Activated naive CD4-positive, alpha-beta T cell treated with anti-CD3 and anti-CD28 coated beads, Interleukin-2, amount 50 U/mL, for 16 hours (primary cell): Measurements from ENCODE around the gene TMEM185A.
"Not testable (repeated sequence)": the region's sequence is repeated elsewhere in the genome, so short reads cannot be mapped to it uniquely, and the experiment has no call there.

Experiments used
- DNase-seq: peaks from one replicate; pipeline ENCODE4 v3.0.0-alpha.2; 2020

TMEM185A gene

DNA sequence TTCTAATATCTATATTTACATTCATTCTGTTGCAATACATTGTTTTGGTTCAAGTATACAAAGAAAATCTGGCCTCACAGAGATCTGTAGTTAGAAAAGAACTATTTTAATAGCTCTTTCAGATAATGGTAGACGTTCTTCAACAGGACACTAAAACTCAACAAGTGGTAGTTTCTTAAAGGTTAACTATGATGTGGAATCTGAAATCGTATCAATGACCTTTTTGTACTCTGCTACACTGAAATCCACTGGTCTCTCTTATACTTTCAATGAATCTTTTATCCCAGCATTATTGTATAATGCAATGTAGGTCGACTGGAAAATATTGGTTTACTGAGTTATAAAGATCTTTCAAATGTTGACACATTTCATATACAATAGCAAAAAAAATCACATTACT lies 12.7 kb downstream of the TMEM185A start:
- no peak for DNase-seq

DNA sequence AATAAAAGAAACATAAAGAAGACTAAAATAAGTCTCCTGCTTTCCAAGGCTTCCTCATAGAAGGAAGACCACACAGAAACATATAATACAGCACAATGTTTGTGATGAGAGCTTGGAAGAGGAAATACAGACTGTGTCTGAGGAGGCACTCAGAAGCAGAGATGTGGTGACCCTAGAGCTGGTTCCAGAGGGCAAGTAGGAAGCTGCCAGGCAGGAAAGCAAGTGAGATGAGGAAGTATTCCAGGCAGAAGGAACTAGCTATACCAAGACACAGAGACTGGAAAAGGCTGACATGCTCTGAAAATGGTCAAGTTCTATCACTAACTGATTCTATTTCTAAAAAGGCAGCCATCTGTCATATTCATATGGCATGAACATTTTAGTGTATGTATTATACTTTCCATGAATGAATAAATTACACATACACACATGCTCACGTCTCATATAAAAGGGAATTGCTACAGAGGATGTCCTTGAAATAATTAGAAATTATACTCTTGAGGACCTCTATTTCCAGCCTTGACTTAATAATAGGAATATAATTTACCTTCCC lies 19.9 kb downstream of the TMEM185A start:
- no peak for DNase-seq

DNA sequence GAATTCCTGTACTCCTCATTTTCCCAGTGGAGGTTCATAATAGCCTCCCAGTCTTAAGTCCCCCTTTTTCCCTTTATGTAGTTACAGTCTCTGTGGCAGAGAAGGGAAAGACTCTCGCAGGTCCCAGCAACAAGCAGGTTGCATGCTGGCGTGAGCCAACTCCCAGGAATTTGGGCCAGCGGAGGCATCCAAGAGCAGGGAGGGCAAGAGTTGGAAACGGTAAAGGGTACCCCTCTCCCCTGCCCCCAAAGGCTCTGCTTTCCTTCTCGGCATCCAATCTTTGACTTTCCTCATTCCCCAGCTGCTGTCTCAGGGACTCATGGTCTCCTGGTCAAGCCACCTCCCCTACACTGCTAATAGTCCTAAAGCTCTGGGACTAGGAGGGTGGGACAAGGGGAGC lies 21.1 kb downstream of the TMEM185A start:
- no peak for DNase-seq

DNA sequence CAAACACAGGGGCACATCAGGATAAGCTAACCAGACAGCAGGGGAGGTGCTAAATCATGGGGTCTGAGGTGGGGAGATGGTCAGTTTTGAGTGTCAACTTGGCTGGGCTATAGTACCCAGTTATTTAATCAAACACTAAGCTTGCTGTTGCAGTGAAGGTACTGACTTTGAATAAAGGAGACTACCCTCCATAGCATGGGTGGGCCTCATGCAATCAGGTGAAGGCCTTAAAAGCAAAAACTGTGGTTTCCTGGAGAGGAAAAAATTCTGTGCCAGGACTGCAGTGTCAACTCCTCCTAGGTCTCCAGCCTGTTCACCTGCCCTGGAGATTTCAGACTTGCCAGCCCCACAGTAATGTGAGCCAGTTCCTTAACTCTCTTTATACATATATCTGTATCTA lies 23.9 kb downstream of the TMEM185A start:
- no peak for DNase-seq

- DNase-seq, result not testable (repeated sequence)
Measured at GRCh38 chrX:149605248-149605885, 26.2 kb downstream of the TMEM185A start.

- DNase-seq, result not testable (repeated sequence)
Measured at GRCh38 chrX:149598603-149599002, 33.0 kb downstream of the TMEM185A start.

DNA sequence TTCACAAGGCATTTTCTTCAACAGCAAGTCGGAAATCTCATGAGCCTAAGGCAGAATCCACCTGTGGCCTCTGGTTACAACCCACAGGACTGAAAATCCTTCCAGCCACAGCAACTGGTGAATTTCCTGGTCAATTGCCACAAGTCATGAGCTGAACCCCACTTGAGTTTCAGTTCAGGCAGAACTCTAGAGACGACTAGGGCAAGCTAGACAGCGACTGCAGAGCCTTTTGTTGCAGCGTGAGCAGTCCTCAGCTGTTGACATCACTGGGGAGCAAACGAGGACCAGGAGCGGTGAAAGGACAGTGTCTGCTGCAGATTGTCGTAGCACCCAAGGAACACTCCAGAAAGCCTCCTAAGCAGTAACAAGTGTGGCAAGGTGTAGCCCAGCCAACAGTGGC lies 35.6 kb downstream of the TMEM185A start:
- DNase-seq, result not testable (repeated sequence)

DNA sequence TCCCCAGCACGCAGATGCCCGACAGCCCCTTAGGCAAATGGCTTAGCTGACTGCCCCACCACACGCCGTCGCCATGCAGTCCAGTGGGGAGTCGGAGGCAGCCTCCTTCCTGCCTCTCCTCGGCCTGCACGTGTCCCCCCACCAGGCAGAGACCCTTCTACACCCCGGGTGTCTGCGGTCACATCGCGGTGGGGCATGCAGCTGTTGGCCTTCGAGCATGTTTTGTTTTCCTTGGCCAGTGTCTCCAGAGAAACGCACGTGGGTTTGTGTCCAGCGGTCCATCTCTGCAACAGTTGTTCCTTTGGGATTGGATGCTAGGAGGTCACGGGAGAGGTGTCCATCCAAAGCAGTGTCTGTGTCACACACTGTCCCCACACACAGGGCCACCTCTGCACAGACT lies 36.4 kb downstream of the TMEM185A start, which contains the start of gene HSFX2:
HSFX2 (minus strand) TSS at position 101 of the 400 bp plus-strand sequence. CDS start 614 bp downstream, outside the sequence.
- DNase-seq, result not testable (repeated sequence)

DNA sequence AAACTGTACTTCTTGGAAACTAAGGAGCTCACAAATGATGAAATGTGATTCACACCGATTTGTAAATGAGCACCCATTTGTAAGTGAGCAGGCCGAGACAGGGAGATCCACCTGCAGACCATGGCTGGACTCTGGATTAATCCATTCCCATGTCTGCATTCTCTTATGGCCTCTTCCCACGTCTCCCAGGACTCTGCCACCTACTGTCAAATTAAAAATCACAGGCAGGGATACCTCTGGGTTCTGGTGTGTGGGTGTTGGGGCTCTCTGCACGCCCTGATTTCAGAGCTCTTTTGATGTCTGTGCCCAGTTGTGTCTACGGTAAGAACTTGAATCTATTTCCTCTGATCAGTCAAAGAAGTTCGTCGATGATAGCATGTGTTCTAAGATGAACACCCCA lies 40.6 kb downstream of the TMEM185A start:
- DNase-seq, result not testable (repeated sequence)

- not testable (repeated sequence) for DNase-seq
Measured at GRCh38 chrX:149587359-149587758, 44.2 kb downstream of the TMEM185A start, which contains the start of gene MAGEA9B. Gene MAGEA9B (minus strand): TSS chrX:149587459. CDS start chrX:149583179, 4,280 bp downstream.

GRCh38 chrX:149585631-149586030 lies 46.0 kb downstream of the TMEM185A start:
- not testable (repeated sequence) for DNase-seq

DNA sequence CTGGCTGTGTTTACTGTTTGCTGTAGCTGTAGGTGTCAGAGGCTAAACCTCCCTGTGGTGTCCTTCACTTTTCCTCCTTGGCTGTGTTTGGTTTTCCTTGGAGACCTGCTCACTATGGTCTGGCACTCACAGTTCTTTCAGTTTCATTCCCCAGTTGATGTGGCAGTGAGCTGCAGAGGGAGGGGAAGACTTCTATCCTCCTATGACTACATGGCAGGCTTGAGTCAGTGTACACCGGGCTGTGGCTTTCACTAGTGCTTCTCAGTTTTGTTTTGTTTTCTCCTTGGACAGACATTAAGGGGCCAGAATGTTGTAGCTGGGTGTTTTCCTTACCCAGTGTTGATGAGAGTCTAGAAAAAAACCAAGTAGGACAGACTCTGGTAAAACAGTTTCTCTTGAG lies 58.1 kb downstream of the TMEM185A start:
- DNase-seq, result not testable (repeated sequence)

DNA sequence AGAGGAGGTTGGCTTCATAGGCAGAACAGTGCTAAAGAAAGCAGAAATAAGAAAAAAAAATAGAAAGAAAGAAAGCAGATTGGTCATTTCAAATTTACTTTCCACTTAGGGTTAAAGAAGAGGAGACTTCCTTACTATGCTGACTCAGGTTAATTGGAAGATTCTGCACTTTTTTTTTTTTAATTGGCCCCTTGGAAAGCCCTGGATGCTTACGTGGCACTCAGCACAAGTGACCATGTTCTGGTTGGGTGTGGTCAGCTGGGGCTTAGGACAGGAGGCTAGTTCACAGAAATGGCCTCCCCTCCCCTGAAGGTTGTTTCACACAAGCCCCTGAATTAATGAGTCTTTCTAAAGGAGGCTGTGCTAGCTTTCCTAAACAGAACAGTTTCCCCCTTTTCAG lies 58.8 kb downstream of the TMEM185A start:
- no peak for DNase-seq

DNA sequence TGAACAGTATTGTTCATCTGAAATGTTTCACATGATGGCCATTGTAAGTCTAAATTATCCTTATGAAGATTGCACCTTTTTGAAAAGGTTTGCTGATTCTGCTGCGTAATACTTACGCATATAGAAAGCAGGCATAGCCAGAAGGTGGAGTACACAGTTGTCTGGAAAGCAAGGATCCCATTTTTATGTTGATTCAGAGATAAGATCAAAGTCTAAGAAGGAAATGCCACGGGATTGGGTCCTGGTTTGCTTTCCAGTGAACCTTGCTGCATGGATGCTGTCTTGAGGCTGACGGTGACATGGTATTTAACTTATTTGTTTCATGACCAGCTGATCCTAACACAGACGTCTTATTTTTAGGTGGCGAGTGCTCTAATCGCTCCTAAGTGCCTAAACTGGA lies 59.8 kb downstream of the TMEM185A start:
- no peak for DNase-seq

GRCh38 chrX:149570668-149571067 lies 60.9 kb downstream of the TMEM185A start:
- no peak for DNase-seq

- no peak for DNase-seq
Measured at GRCh38 chrX:149569770-149570169, 61.8 kb downstream of the TMEM185A start.

DNA sequence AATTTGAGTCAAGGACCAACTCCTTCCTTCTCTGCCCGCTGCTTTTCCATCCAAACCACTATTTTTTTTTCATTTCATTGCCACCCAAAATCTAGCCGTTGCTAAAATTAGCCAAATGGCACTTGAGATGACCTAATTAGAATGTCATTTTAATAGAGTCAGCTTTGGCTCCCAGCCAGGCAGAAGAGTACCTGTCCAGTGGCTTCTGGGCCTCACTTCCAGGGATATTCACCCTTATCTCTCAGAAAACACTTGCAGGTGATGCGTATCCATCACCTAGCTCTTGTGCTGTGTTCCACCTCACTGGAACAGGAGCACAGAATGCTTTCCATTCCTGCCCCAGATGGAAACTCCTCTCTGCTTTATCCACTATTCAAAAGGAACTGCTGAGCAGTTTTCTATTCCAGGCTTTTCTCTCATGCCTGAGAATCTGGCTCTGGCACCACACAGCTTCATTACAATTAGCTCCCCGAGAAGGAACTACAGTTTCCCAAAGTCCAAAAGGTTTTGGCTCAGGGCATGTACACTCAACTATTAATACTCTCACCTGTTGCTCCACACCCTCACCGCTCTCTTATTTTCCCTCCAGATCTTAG lies 62.8 kb downstream of the TMEM185A start:
- DNase-seq, result no peak

DNA sequence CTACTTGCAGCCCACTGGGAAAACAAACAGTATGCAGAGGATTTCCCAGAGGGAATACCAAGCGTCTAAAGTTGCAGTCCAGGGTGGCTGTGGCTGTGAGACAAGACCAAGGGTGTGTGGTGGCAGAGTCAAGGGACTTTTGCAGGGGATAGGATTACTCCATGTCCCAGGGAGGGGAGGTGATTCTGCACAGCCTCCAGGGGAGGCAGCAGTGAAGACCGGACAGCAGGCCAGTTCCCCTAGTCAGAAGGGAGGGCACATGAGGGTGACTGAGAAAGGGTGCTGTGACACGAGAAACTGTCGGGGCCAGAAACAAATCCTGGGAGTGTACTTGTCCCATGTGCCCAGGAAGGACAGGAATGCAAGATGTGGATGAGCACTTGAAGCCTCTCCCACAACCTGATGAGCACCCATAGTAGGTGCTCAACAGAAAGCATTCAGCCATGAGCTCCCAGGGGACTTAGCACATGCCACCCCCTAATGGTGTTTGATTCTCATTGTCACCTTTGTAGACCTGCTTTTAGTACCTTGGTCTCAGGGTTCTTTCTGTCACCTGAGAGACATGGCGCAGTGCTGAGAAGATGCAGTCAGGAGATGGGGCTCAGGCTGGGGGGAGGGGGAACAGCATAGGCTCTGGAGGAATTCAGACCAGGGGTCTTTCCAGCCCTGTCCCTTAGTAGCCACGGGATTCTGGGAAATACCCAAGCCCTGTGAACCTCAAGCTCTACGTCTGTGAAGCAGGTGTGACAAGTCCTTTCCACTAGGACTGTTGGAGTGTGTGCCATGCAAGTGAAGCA lies 63.8 kb downstream of the TMEM185A start:
- DNase-seq, result no peak

DNA sequence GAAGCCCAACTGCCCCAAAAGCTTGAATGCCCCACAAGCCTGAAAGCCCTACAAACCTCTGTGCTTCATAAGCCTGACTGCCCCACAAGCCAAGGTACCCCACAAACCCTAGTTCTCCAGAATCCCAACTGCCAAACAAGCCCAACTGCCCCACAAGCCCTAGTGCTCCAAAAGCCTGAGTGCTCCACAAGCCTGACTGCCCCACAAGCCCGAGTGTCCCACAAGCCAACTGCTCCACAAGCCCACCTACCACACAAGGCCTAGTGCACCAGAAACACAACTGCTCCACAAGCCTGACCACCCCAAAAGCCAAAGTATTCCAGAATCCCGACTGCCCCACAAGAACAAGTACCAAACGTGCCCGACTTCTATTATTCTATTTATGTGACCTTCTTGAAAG lies 68.2 kb downstream of the TMEM185A start:
- no peak for DNase-seq

GRCh38 chrX:149555251-149555650 lies 76.3 kb downstream of the TMEM185A start:
- DNase-seq, result not testable (repeated sequence)

DNA sequence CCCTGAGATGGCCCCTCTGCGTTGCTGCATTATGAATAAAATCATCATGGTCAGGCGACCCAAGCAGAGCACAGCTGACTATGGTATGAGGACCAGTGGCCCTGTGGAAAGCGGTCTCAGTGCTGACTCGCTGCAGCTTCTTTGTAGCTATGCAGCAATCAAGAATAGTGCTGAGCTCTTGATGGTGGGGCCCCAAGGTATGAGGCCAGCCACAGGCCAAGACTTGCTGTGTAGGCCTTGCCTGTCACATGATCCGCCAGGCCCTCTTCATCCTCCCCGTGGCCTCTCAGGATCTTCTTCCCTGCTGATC lies 79.7 kb downstream of the TMEM185A start:
- not testable (repeated sequence) for DNase-seq

DNA sequence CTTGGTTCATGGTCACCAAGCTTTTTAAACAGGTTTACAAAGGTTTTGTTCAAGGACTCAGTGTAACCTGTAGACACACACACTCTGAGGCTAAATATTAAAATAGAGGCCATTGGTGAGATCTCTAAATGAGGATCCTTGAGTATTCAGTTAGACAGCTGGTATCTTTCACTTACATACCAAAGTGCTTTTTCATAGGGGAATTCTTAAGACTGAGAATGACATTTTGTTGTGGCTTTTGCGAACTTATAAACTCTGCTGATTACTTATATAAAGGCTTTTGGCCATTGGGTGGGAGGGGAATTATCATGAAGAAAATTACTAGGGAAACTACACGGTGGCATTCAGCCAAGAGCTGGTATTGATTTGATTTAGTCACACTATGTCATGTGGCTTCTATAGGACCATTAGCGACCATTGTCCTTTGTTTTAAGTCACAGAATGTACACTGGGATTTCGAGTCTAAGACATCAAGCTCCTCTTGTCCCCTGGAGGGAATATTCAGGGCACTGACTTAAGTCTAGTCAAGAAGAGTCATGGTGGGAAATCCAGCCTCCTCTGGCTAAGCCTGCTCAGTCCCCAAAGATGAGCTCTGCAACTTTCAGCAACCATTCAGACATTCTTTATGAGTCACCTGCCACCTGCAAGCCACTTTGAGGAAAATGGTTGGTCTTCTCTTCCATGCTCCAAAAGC lies 80.2 kb downstream of the TMEM185A start:
- DNase-seq, result not testable (repeated sequence)

DNA sequence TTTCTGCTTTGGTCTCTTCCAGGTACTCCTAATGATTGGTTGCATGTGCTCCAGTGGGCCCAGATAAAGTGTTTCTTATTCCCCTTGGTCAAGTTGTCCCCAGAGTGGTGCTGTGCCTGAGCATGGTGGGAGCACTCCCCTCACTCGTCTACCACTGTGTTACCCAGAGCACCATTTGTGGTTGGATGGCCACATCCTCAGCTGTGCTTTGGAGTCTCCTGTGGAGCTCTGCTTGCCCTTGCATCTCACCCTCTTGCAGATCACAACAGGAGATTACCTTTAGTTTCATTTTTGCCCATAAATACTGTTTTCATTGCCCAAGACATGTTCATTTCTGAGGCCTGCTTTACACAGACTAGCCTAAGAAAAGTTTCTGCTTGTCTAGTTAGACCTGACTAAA lies 81.1 kb downstream of the TMEM185A start:
- not testable (repeated sequence) for DNase-seq
